Adrenal gland (tissue), 12 donors: ENCODE data around the gene HDAC11. TPM values are rescaled to one million over a fixed set of nuclear protein-coding genes. Genes with fewer than 3 reads are reported as not detected.

ENCODE experiments used
- DNase-seq, 7 donors: peaks; one replicate each; pipeline ENCODE4 v3.0.0-alpha.2; 2019 to 2020
- H3K27ac ChIP-seq, 5 donors: fragments of 200-600 bp; sonication (generic) in 4 of 5; 1 replicate in 3 of 5; 2 replicates in 2 of 5; pipeline versions ENCODE4 v1.5.1 to v1.8.0; 2016 to 2020; ENCODE audit warnings: mild to moderate bottlenecking in 1 of 5
- H3K27me3 ChIP-seq: fragments of 200-600 bp; 2 replicates; pipeline ENCODE4 v1.8.0; 2021
- H3K36me3 ChIP-seq, 2 donors: fragments of 200-600 bp; replicated peaks in 1 of 2; 1 replicate in 1 of 2; 2 replicates in 1 of 2; pipeline versions ENCODE4 v1.5.1 to v1.8.0; 2018 to 2022
- H3K4me1 ChIP-seq, 2 donors: fragments of 200-600 bp; replicated peaks in 1 of 2; 1 replicate in 1 of 2; 2 replicates in 1 of 2; pipeline versions ENCODE4 v1.5.1 to v1.8.0; 2018 to 2021
- H3K4me3 ChIP-seq, 4 donors: fragments of 200-600 bp; sonication (generic) in 3 of 4; one replicate each; pipeline ENCODE4 v1.5.1; 2016 to 2018
- H3K9me3 ChIP-seq, 3 donors: fragments of 200-600 bp; sonication (generic) in 1 of 3; replicated peaks in 1 of 3; 1 replicate in 2 of 3; 2 replicates in 1 of 3; pipeline versions ENCODE4 v1.5.1 to v1.8.0; 2016 to 2021
- POLR2A ChIP-seq, 2 donors: fragments of 450-650 bp; IDR thresholded peaks; one replicate each; pipeline ENCODE4 v1.6.1; 2017; ENCODE audit warnings: antibody characterized with exemption in 2 of 2, mild to moderate bottlenecking in 2 of 2, moderate library complexity in 1 of 2
- WGBS, 4 donors: extraction: QIAGEN DNeasy Blood & Tissue Kit in 2 of 4; methylation state at CpG; one replicate each; pipeline versions ENCODE4 v1.1.5 to v1.1.7; 2013 to 2017; 5-methylcytosine and 5-hydroxymethylcytosine counted together
- intact Hi-C, 2 donors: fragments of 100-400 bp; cut with DNase I; formaldehyde crosslinking; loops; one replicate each; pipeline versions ENCODE4 v1.14.1 to v1.15.0; 2022 to 2023
- polyA plus RNA-seq, 3 donors: library from polyadenylated mRNA; stranded (reverse); fragments of 200-250 nt in 2 of 3; fragments of 350-450 nt in 1 of 3; fragmentation: Illumina TruSeq in 1 of 3; extraction: RNeasy Lipid Tissue Mini Kit (QIAGEN cat#74804) in 1 of 3; gene quantifications; one replicate each; pipeline ENCODE4 v1.2.3, GENCODE V29; 2013 to 2014
- total RNA-seq, 9 donors: library from RNA; depleted of rRNA in 4 of 9; stranded (reverse); fragments of >200 nt in 4 of 9; fragments of 120-200 nt in 1 of 9; fragmentation: NEBNext Ultra II Directional in 1 of 9; extraction: Animal tissue kit (Norgen Biotek cat#: 25700) in 1 of 9; gene quantifications; one replicate each; pipeline versions ENCODE4 v1.1.0 to v1.2.4, GENCODE V29; 2013 to 2023
- TF ChIP-seq, protein P1 (sequence below), 6 experiments: fragments of 450-650 bp in 4 of 6; fragments of 200-600 bp in 2 of 6; sonication (generic) in 1 of 6; IDR thresholded peaks; 1 replicate in 5 of 6; 2 replicates in 1 of 6; pipeline versions ENCODE4 v1.5.1 to v1.8.0; 2016 to 2021; ENCODE audit warnings: antibody characterized with exemption in 6 of 6, mild to moderate bottlenecking in 2 of 6, moderate library complexity in 1 of 6
- donor health status: healthy with polysubstance abuse.
- donor health status: Bipolar disorder and iron deficiency.
- donor health status: DM: yes; HTN: yes; CAD: no.
- donor health status: DM: no; HTN: no; CAD: no.
- donor health status: DM: no; HTN: no; CAD: no.
- donor health status: DM: yes; HTN: yes; CAD: no.

The HDAC11 gene
- total and polyA plus RNA-seq, 12 donors = 6.9 to 58.0 (median 15.9) TPM

DNA sequence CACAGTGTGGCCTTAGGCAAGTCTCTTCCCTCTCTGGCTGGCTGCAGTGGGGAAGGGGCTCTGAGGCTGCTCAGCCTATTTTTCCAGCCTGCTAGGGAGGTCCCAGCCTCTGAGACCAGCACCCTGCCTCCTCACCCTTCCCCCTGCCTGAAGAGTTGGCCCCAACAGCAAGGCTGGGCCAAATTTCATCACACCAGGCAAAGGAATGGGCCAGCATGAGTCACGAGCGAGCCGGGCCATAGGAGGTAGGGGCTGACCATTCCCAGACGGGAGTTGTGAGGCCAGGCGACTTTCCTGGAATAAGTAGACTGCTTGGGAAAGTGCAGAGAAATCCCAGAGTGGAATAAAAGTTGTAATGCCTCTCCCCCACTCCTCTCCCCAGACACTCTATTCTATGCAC is 63.1 kb downstream of the HDAC11 start:
- H3K27ac ChIP-seq = no peak overlapping the region
- no peaks in the 10 kb centered on the region for H3K9me3 ChIP-seq
- H3K36me3 ChIP-seq = no peaks in the 10 kb centered on the region
- H3K27me3 ChIP-seq = peaks cover 6% of the 10 kb centered on the region
- no peak for TF ChIP-seq POLR2A (IDR thresholded peaks at IDR 0.05)
- TF ChIP-seq, protein P1, sequence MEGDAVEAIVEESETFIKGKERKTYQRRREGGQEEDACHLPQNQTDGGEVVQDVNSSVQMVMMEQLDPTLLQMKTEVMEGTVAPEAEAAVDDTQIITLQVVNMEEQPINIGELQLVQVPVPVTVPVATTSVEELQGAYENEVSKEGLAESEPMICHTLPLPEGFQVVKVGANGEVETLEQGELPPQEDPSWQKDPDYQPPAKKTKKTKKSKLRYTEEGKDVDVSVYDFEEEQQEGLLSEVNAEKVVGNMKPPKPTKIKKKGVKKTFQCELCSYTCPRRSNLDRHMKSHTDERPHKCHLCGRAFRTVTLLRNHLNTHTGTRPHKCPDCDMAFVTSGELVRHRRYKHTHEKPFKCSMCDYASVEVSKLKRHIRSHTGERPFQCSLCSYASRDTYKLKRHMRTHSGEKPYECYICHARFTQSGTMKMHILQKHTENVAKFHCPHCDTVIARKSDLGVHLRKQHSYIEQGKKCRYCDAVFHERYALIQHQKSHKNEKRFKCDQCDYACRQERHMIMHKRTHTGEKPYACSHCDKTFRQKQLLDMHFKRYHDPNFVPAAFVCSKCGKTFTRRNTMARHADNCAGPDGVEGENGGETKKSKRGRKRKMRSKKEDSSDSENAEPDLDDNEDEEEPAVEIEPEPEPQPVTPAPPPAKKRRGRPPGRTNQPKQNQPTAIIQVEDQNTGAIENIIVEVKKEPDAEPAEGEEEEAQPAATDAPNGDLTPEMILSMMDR (IDR thresholded peaks at IDR 0.05) = no peak
- H3K4me1 ChIP-seq = no peaks in the 10 kb centered on the region
- no peak overlapping the region for H3K4me3 ChIP-seq
- peak in 3 of 7 donors; percentile 24 to 27 (median 26) for DNase-seq
- 47 to 76% (median 61%) methylated on average over 5 of the region's 5 CpGs for WGBS, 4 donors
- intact Hi-C loops = no loop called here

DNA sequence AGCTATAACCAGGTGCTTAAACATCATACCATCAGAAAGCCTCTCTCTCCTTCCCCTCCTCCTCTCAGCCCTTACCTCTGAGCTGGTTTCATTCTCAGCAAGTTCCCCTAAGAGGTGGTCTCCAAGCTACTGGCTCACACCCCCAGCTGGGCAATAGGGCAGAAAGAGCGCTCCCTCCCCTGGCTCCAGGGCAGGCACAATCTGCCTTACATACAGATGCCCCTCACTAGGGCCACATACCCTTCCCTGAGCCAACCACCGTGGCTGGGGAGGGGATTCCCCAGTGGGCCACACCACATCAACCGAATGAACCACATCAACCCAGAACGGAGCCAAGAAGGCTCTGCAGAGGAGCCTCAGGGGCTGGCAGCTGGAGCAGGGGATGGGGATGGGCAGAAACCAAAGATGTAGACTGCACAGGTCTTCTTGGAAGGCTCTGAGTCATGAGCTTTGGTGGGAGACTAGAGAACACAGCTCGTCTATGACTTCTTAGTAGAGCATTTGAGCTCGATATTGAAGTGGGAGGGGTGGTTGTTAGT is 64.3 kb downstream of the HDAC11 start:
- Histone ChIP-seq H3K4me3 (no peak overlapping the region), H3K4me1 (no peaks in the 10 kb centered on the region), H3K27ac (no peak overlapping the region), H3K36me3 (no peaks in the 10 kb centered on the region), H3K9me3 (no peaks in the 10 kb centered on the region), H3K27me3 (peaks cover 15% of the 10 kb centered on the region)
- TF ChIP-seq, protein P1 (IDR thresholded peaks at IDR 0.05) = no peak
- no peak for TF ChIP-seq POLR2A (IDR thresholded peaks at IDR 0.05)
- intact Hi-C loops = no loop called here
- 58 to 70% (median 62%) methylated on average over 6 of the region's 6 CpGs for WGBS, 4 donors
- DNase-seq = no peak

DNA sequence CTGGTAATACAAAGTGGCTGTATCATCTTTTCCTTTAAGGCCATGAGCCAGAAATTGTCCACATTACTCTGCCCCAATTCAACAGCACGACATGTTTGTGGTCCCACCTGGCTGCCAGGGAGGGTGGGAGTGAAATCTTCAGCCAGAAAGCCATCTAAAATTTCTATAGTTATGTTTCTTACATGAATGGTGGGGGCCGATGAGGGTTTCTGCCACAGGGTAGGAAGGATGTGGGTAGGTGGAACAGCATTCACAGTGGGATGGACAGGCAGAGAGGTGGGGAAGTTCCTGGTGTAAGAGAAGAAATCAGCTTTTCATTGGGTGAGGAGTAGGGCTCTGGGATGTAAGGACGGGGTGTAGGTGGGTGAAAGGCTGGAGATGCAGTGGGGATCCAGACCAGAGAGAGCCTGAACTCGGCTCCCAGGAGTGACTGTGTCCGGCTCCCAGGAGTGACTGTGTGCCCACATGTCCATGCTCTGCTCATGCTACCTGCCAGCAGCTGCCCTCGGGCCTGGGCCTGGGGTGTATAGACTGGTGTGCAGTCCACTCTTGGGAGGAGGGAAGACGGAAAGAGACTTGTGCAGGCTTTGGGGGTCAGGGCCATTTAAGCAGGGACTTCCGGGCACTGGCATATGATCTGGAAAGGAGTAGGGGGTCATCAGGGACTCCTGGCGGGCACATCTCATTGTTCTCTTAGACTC is 65.0 kb downstream of the HDAC11 start:
- no peaks in the 10 kb centered on the region for H3K9me3 ChIP-seq
- TF ChIP-seq, protein P1 (IDR thresholded peaks at IDR 0.05) = no peak
- no peak for TF ChIP-seq POLR2A (IDR thresholded peaks at IDR 0.05)
- no peaks in the 10 kb centered on the region for H3K4me1 ChIP-seq
- no peak overlapping the region for H3K4me3 ChIP-seq
- H3K36me3 ChIP-seq = no peaks in the 10 kb centered on the region
- no peak for DNase-seq
- H3K27ac ChIP-seq = no peak overlapping the region
- peaks cover 15% of the 10 kb centered on the region for H3K27me3 ChIP-seq
- intact Hi-C loops = no loop called here
- WGBS, 4 donors = 60 to 73% (median 66%) methylated on average over 7 to 9 of the region's 9 CpGs

DNA sequence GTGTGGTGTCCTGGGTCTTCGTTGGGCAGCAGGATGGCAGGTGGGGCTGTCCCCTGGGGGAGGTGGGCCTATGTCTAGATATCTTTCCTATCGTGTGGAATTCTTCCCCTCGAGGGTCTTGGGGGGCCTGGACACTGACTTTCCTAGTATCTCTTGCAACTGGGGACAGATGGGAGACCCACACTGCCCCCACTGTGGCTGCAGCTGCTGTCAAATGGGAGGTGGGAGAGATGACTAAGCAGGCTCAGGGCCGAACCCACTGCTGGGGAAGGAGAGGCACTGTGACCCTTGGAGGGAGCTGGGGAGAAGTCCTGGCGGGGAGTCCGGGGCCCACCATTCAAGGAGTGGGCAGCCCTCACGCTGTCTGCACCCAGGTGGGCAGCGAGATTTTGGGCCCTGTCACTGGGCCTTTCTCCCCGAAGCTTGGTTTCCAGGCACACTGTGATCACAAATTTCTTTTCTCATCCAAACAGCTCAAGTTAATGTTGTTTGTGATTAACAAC is 65.9 kb downstream of the HDAC11 start:
- intact Hi-C loops = no loop called here
- Histone ChIP-seq H3K36me3 (no peaks in the 10 kb centered on the region), H3K4me1 (no peaks in the 10 kb centered on the region), H3K27ac (no peak overlapping the region), H3K27me3 (peaks cover 15% of the 10 kb centered on the region), H3K9me3 (no peaks in the 10 kb centered on the region), H3K4me3 (no peak overlapping the region)
- WGBS, 4 donors = 56 to 91% (median 86%) methylated on average over 4 to 9 of the region's 9 CpGs
- TF ChIP-seq, protein P1 (IDR thresholded peaks at IDR 0.05) = no peak
- no peak for TF ChIP-seq POLR2A (IDR thresholded peaks at IDR 0.05)
- no peak for DNase-seq
